SH-SY5Y (cell line): ENCODE data around the gene CAMP.

Source experiments
- GATA2 ChIP-seq: IDR thresholded peaks from 2 replicates; pipeline ENCODE4 v1.6.1; 2011; ENCODE audit warnings: mild to moderate bottlenecking, low read depth, low read length
- GATA3 ChIP-seq: IDR thresholded peaks from 2 replicates; pipeline ENCODE4 v1.6.1; 2011; ENCODE audit warnings: low read depth, mild to moderate bottlenecking, low read length, moderate library complexity

CAMP gene

DNA sequence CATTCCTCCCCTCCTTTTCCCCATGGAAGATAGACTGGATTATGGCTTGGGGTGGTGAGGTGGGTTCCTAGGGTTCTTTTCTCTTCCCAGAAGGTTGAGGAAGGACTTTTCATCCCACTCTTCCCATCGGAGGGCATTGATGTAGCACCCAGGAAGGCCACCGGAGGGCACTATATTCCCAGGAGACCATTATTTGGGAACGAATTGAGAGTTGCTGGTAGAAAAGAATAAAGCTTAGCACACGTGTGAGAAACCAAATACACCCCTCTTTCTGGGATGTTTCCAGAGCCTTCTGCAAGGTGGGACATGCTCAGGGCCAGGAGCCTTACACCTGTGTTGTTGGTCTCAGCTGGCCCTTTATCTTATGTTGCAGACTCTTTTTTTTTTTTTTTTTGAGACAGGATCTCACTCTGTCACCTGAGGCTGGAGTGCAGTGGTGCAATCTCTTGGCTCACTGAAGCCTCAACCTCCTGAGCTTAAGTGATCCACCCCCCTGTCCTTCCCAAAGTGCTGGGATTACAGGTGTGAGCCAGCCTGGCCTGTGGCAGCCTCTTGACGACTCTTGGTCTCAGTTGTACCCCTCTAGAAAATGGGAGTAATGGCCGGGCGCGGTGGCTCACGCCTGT lies 28.7 kb upstream of the CAMP start:
- TF ChIP-seq GATA2, result no peak
- TF ChIP-seq GATA3, result no peak

DNA sequence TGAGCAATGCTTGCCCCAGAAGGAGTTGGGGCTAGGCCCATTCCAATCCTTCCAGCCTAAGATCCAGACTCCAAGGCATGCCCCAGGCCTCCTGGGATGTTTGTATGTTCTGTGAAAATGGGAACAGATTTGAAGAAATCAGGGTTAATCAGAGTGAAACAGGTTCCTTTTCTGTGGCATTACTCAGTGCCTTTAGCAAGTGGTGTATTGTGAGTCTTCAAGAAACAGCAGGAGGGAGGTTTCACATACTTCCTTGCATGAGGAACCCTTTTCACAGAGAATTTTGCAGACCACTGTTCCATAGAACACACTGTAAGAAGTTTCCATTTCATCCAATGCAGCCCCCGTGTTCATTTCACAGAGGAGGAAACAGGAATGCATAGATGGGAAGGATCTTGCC lies 26.7 kb upstream of the CAMP start:
- TF ChIP-seq GATA3 (no peak), GATA2 (no peak)

DNA sequence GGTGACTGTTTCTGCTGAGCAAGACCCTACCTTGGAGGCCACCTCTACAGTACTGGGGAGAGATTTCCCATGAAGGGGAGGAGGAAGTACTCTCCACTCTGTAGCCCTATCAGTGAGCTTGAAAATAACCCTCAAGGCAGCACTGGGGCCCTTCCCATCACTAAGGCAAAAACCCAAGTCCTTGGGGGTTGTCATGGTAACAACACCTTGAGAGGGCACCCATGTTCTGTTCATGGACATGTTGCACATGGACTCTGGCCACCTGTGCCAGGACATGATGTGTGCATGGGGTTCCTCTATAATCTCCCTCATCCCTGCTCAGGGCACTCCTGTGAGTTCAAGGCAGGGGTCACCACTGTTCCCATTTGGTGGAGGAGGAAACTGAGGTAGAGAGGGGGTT lies 24.2 kb upstream of the CAMP start:
- TF ChIP-seq GATA2 (no peak), GATA3 (no peak)

DNA sequence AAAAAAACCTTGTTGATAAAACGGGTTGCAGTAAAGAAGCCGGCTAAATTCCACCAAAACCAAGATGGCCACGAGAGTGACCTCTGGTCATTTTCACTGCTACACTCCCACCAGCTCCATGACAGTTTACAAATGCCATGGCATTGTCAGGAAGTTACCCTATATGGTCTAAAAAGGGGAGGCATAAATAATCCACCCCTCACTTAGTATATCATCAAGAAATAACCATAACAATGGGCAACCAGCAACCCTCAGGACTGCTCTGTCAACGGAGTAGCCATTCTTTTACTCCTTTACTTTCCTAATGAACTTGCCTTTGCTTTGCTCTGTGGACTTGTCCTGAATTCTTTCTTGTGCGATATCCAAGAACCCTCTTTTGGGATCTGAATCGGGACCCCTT lies 20.7 kb upstream of the CAMP start:
- TF ChIP-seq GATA3 (no peak), GATA2 (no peak)

DNA sequence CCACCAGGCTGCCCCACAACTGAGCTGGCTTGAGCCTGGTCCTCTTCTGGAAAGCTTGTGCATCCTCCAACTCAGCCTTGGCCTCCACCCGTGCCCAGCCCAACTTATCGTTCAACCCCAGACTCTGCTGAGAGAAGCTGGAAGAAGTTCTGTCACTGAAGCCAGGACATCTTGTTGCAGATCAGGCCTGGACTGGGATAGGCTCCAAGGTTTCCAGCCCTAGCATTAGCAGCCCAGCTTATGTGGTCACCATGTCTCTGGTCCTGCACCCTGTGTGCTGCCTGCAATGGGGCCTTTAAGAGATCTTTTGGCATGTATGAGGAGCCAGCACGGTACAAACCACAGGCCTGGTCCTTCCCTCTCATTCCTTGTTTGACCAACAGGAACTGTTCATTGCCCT lies 15.2 kb upstream of the CAMP start:
- TF ChIP-seq GATA2 (no peak), GATA3 (no peak)

DNA sequence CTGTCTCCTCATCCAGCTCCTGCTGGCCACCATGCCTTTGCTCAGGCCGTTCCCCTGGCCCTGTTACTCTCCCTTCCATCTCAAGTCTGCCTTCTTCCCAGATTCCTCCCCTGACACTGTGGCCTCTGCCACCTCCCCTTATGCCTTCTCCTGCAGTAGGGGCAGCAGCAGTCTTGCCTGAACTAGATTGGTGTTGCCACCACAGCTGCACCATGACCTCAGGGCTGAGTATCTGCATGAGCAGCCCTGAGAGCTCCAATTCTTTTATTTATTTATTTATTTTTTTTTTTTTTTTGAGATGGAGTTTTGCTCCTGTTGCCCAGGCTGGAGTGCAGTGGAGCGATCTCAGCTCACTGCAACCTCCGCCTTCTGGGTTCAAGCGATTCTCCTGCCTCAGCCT lies 13.8 kb upstream of the CAMP start:
- TF ChIP-seq GATA3 (no peak), GATA2 (no peak)

DNA sequence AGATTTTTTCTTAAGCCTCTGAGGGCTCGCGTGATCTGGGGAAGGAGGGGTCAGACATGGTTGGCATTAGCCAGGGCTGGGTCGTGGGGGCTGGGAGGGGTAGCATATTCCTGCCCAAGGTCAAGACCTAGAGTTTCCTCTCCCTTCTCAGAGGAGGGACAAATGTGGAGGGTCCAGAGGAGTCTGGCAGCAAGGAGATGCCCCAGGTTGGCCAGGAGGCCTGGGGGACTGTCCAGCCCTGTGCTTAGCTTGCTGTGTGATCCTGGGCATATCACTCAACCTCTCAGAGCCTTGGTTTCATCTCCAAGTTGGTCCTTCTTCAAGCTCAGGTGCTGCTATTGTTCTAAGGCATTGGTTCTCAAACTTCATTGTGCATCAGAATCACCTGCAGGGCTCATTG lies 9.1 kb upstream of the CAMP start:
- no peak for TF ChIP-seq GATA3
- no peak for TF ChIP-seq GATA2

DNA sequence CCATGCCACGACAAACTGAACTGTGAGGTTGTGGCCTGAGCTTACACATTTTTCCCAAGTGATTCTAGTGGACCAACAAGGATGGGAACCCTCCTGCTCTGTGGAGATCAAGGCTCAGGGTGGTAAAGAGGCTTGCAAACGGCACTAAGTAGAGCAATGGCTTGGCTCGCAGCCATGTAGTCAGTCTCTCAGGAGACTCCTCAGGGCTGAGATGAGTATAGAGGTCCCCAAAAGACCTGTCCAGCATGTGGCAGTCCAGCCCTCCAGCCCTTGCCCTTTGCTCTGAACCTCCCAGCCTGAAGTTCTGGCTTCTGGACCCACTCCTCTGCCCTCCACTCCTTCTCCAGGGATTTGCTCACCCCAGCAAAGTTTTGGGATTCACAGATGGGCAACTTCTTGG lies 8.3 kb upstream of the CAMP start:
- no peak for TF ChIP-seq GATA2

DNA sequence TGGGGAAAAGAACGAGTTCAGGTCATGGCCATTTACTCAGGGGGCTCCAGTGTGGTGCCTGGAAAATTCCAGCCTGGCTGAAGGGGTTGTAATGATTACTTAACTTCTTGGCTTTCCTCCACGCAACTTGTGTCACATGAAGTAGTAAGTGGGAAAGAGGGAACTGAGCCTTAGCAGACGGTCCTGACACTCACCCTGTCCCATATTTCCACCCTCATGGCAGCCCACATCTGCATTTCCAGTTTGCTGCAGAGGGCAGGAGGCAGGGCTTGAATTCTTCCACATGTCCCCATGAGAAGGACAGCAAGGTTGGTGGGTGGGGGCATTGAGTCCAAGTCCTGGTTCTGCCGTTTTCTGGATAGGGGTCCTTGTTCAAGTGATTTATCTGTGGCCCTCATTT lies 7.8 kb upstream of the CAMP start:
- TF ChIP-seq GATA3 (no peak), GATA2 (no peak)

DNA sequence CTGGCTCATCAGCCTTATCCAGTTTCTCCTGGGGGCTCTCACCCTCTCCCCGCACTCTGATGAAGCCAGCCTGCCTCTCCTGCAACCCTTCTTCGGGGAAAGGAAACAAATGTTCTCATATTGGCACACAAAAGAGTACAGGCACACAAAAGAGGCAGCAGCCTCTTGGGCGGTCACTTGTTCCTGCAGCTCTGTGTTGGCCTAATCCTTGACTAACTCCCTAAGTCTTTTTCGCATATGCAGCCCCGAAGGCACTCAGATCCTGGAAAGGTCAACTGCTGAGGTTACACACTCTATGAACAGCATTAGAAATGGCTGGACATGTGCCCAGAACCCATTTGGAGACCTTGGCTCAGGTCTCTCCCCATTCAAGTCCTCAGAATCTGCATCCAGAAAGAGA lies 7.4 kb upstream of the CAMP start:
- no peak for TF ChIP-seq GATA3
- TF ChIP-seq GATA2, result no peak

DNA sequence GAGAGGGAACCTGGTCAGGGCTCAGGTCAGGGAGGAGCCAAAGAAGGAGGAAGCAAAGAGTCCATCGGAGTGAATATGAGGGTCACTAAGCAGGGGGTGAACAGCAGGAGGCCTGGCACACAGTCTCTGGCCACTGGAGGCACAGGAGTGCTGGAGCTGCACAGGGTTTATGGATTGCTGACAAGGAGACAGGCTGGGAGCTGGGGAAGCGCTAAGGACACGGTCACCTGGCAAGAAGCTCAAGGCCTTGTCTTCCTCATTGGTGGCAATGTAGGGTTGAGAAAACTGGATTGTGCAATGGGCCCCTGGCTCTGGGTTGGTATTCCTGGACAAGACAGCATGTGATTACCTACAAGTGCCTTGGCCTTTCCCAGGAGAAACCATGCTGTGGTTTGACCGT lies 5.8 kb upstream of the CAMP start:
- TF ChIP-seq GATA3 (no peak), GATA2 (no peak)

DNA sequence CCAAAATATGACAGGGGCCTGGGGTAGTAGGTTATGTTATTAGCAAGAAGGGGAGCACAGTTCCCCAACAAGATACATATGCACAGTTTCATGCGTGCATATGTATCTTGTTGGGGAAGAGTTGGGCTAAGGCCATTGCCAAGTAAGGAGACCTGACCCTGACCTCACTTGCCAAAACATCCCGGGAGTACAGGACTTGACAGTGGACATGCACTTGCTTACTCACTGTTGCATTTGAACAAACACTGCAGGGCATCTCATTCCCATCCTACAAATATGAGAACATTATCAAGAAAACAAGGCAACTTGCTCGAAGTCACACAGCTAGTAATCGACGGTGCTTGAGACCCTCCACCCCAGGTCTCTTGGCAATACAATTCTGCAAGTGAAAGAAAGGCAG lies 4.8 kb upstream of the CAMP start:
- TF ChIP-seq GATA3 (no peak), GATA2 (no peak)

DNA sequence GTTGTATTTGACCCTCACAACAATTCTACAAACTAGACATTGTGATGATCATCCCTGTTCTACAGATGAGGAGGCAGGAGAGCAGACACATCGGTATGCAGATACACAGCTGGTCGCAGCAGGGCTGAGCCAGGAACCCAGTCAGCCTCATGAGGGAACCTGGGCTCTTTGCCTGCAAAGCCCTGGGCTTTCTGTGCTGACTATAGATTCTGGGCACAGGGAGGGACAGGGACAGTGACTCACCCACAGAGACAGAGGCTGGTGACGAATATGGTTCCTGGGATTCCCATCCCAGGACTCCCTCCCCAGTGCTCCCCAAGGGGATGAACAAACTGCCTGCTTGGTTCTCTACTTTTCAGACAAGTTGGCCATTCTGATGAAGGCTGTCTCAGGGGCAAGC lies 3.8 kb upstream of the CAMP start:
- TF ChIP-seq GATA2, result no peak
- TF ChIP-seq GATA3, result no peak

DNA sequence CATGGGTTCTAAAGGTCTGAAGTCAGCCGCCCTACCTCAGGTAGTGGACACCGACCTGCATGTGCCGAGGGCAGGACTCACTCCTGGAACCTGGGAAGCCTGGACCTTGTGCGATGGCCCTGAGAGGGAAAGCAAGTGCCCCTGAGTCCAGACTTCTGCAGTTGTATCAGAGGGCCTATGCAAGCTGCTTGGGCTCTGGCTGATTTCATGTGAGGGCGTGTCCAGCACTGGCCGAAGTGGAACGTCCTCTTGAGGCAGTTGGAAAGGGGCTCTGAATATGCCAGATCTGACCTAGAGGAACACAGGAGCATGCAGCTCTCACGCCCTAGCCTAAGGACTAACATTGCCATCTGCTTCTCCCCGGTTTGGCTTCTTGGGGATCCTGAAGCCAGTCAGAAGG lies 2.5 kb upstream of the CAMP start:
- TF ChIP-seq GATA3 (no peak), GATA2 (no peak)

DNA sequence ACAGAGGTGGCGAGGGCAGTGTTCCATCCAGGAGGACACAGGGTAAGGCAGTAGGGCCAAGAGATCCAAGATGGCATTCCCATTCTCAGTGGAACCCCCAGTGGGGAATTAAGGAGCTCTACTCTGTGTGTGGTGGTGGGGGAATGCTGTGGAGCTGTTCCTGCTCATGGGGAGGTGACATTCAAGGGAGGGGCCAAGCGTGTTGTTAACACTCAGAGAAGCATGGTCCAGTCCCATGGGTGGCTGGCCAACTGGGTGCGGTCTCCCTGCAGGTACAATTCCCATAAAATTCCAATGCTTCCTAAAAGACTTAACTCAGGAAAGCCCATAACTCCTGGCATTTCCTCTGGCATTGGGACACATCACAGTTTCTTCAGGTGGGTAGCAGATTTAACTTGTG lies 2.3 kb downstream of the CAMP start:
- no peak for TF ChIP-seq GATA3
- no peak for TF ChIP-seq GATA2

DNA sequence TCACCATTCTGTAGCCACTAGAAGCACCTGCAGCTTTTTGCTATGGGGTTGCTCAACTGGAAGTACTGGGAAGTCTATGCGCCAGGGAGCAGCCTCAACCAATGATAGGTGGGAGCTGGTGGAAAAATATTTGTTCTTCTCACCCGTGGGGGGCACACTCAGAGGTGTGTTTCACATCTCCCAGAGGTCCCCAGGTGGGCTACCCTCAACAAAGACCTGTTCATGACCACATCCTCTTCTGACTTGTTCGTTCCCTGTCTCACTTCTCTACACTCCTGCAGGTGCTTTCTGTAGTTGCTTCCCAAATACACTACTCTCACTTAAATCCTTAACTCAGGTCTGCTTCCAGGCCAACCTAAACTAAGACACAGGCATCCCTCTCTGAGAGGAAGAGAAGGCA lies 3.6 kb downstream of the CAMP start:
- TF ChIP-seq GATA2, result no peak
- TF ChIP-seq GATA3, result no peak
